HG03442 (cell line): ENCODE data around the gene ANKRD11.
"Not testable (repeated sequence)": the region's sequence is repeated elsewhere in the genome, so short reads cannot be mapped to it uniquely, and the experiment has no call there.

Experiments
- ATAC-seq: cut with Tn5 transposase; IDR thresholded peaks from one replicate; pipeline ENCODE4 v1.9.1; 2021; ENCODE audit warnings: mild to moderate bottlenecking, moderate library complexity; ENCODE audit not compliant: unreplicated experiment

ANKRD11 gene

GRCh38 chr16:89435059-89435458, 55.3 kb downstream of the ANKRD11 start:
- ATAC-seq = not testable (repeated sequence)

- ATAC-seq = no peak
These were observed 55.9 kb downstream of the ANKRD11 start for GRCh38 chr16:89434490-89434889.

- not testable (repeated sequence) for ATAC-seq
These were observed 56.9 kb downstream of the ANKRD11 start for GRCh38 chr16:89433363-89433984.

- ATAC-seq = no peak
These were observed 58.7 kb downstream of the ANKRD11 start for GRCh38 chr16:89431630-89432029.

- no peak for ATAC-seq
These were observed 59.2 kb downstream of the ANKRD11 start for GRCh38 chr16:89431158-89431584.

- ATAC-seq = no peak
These were observed 59.8 kb downstream of the ANKRD11 start for GRCh38 chr16:89430436-89431157.

- not testable (repeated sequence) for ATAC-seq
These were observed 61.8 kb downstream of the ANKRD11 start for GRCh38 chr16:89428605-89429004.

GRCh38 chr16:89426736-89427530, 63.4 kb downstream of the ANKRD11 start:
- no peak for ATAC-seq

GRCh38 chr16:89425523-89425922, 64.8 kb downstream of the ANKRD11 start:
- no peak for ATAC-seq

GRCh38 chr16:89423681-89424260, 66.6 kb downstream of the ANKRD11 start:
- ATAC-seq = no peak

- ATAC-seq = peak; percentile 63
These were observed 67.3 kb downstream of the ANKRD11 start for GRCh38 chr16:89422905-89423630.

GRCh38 chr16:89422527-89422904, 67.8 kb downstream of the ANKRD11 start:
- peak; percentile 57 for ATAC-seq

- not testable (repeated sequence) for ATAC-seq
These were observed 69.1 kb downstream of the ANKRD11 start for GRCh38 chr16:89421300-89421699.

GRCh38 chr16:89420204-89420603, 70.2 kb downstream of the ANKRD11 start:
- no peak for ATAC-seq

GRCh38 chr16:89418352-89418751, 72.0 kb downstream of the ANKRD11 start:
- no peak for ATAC-seq

GRCh38 chr16:89417352-89417751, 73.0 kb downstream of the ANKRD11 start:
- ATAC-seq = no peak

GRCh38 chr16:89413811-89414585, 76.4 kb downstream of the ANKRD11 start:
- ATAC-seq = no peak

- ATAC-seq = no peak
These were observed 77.5 kb downstream of the ANKRD11 start for GRCh38 chr16:89412811-89413210.

GRCh38 chr16:89411335-89411850, 79.0 kb downstream of the ANKRD11 start:
- ATAC-seq = no peak
